Activated CD8-positive, alpha-beta T cell treated with anti-CD3 and anti-CD28 coated beads for 36 hours (primary cell): ENCODE measurements around the gene BBX. TPM values are rescaled to one million over a fixed set of nuclear protein-coding genes. Genes with fewer than 3 reads are reported as not detected.
A peak's percentile ranks its signal among the peaks of the same experiment; 100 is the strongest.
"Not testable (repeated sequence)": the region's sequence is repeated elsewhere in the genome, so short reads cannot be mapped to it uniquely, and the experiment has no call there.

ENCODE experiments used
- ATAC-seq: fragments of 200-7000 bp; cut with Tn5 transposase; one replicate; pipeline ENCODE4 v1.10.0; 2021; ENCODE audit warnings: mild to moderate bottlenecking, moderate library complexity
- CTCF ChIA-PET: fragments of 350-600 bp; sonication (Branson Sonifier 250); formaldehyde crosslinking; loops from one replicate; lab custom pipeline; 2021; ENCODE audit warnings: antibody characterized with exemption; lab: Charles Lee
- POLR2A ChIA-PET: fragments of 350-600 bp; sonication (Branson Sonifier 250); formaldehyde crosslinking; loops from one replicate; lab custom pipeline; 2021; ENCODE audit warnings: antibody characterized with exemption; lab: Charles Lee
- DNase-seq: peaks from one replicate; pipeline ENCODE4 v3.0.0-alpha.2; 2020
- H3K27ac Mint-ChIP-seq: one replicate; pipeline ENCODE4 v1.8.0; 2021; ENCODE audit warnings: mild to moderate bottlenecking, mixed read lengths
- H3K27me3 Mint-ChIP-seq: one replicate; pipeline ENCODE4 v1.8.0; 2021; ENCODE audit warnings: mixed read lengths
- H3K36me3 Mint-ChIP-seq: one replicate; pipeline ENCODE4 v1.8.0; 2021; ENCODE audit warnings: low read depth, mixed read lengths
- H3K4me1 Mint-ChIP-seq: one replicate; pipeline ENCODE4 v1.8.0; 2021; ENCODE audit warnings: low read depth, mixed read lengths
- H3K4me3 Mint-ChIP-seq: one replicate; pipeline ENCODE4 v1.8.0; 2021; ENCODE audit warnings: mild to moderate bottlenecking, moderate library complexity, mixed read lengths
- H3K9me3 Mint-ChIP-seq: one replicate; pipeline ENCODE4 v1.8.0; 2021; ENCODE audit warnings: mixed read lengths
- CTCF ChIP-seq: fragments of 200-600 bp; IDR thresholded peaks from one replicate; pipeline ENCODE4 v1.8.0; 2022; ENCODE audit warnings: antibody characterized with exemption, mild to moderate bottlenecking
- intact Hi-C: fragments of 100-400 bp; cut with micrococcal nuclease; formaldehyde crosslinking; loops from one replicate; pipeline ENCODE4 v1.10.0; 2022
- total RNA-seq, 2 experiments: library from RNA; stranded (reverse); gene quantifications; one replicate each; pipeline ENCODE4 v1.2.3, GENCODE V29; 2021

BBX gene
- total RNA-seq, 2 experiments from 2014 or later, result 40.9 to 42.4 TPM

- CTCF ChIA-PET, result no interaction called here
- intact Hi-C loops, result no loop called here
- ATAC-seq, result no peak
Measured at GRCh38 chr3:107562969-107563529, 40.3 kb downstream of the BBX start.

GRCh38 chr3:107565244-107565643 is 42.5 kb downstream of the BBX start:
- H3K36me3 Mint-ChIP-seq, H3K27ac Mint-ChIP-seq, DNase-seq, H3K27me3 Mint-ChIP-seq, H3K9me3 Mint-ChIP-seq, H3K4me3 Mint-ChIP-seq, POLR2A ChIA-PET, ATAC-seq, intact Hi-C loops: not testable (repeated sequence)
- CTCF ChIA-PET, result interaction anchor here (0.7 to 2.7 kb wide), 2 partner anchors 9 to 111 kb away, joined by 3 to 9 read pairs; no protein-coding TSS in a partner anchor
- peaks cover 40% of the 10 kb centered on the region for H3K4me1 Mint-ChIP-seq

More at GRCh38 chr3:107562969-107563529, 40.3 kb downstream of the BBX start:
- Mint-ChIP-seq H3K4me3 (no peak overlapping the region), H3K4me1 (peaks cover 49% of the 10 kb centered on the region), H3K9me3 (no peaks in the 10 kb centered on the region), H3K27ac (no peak overlapping the region), H3K27me3 (no peaks in the 10 kb centered on the region), H3K36me3 (no peaks in the 10 kb centered on the region)
- TF ChIP-seq CTCF, result no peak
- POLR2A ChIA-PET, result no interaction called here
- no peak for DNase-seq

GRCh38 chr3:107571089-107571488 is 48.3 kb downstream of the BBX start:
- H3K9me3 Mint-ChIP-seq, H3K4me3 Mint-ChIP-seq, H3K36me3 Mint-ChIP-seq, intact Hi-C loops, CTCF ChIA-PET, POLR2A ChIA-PET, H3K27me3 Mint-ChIP-seq, ATAC-seq, H3K27ac Mint-ChIP-seq, DNase-seq: not testable (repeated sequence)
- H3K4me1 Mint-ChIP-seq, result peaks cover 18% of the 10 kb centered on the region

- POLR2A ChIA-PET, H3K36me3 Mint-ChIP-seq, DNase-seq, H3K4me3 Mint-ChIP-seq, intact Hi-C loops, CTCF ChIA-PET, H3K27me3 Mint-ChIP-seq, ATAC-seq, H3K9me3 Mint-ChIP-seq, H3K27ac Mint-ChIP-seq: not testable (repeated sequence)
- H3K4me1 Mint-ChIP-seq, result peaks cover 19% of the 10 kb centered on the region
Measured at GRCh38 chr3:107571492-107571891, 48.7 kb downstream of the BBX start.

GRCh38 chr3:107574650-107575049 is 51.9 kb downstream of the BBX start:
- Mint-ChIP-seq H3K9me3 (no peaks in the 10 kb centered on the region), H3K27ac (no peak overlapping the region), H3K36me3 (no peaks in the 10 kb centered on the region), H3K4me1 (peaks cover 27% of the 10 kb centered on the region), H3K4me3 (no peak overlapping the region), H3K27me3 (no peaks in the 10 kb centered on the region)
- ChIA-PET CTCF (interaction anchor here (0.7 to 5.9 kb wide), 28 partner anchors 10 to 353 kb away, joined by 3 to 27 read pairs (median 6); no protein-coding TSS in a partner anchor), POLR2A (no interaction called here)
- intact Hi-C loops, result no loop called here
- DNase-seq (peak; percentile 22), ATAC-seq (no peak)
- peak; percentile 69 for TF ChIP-seq CTCF

GRCh38 chr3:107578091-107578490 is 55.3 kb downstream of the BBX start:
- Mint-ChIP-seq H3K27me3 (no peaks in the 10 kb centered on the region), H3K36me3 (no peaks in the 10 kb centered on the region), H3K4me1 (peaks cover 24% of the 10 kb centered on the region), H3K27ac (no peak overlapping the region), H3K4me3 (no peak overlapping the region), H3K9me3 (no peaks in the 10 kb centered on the region)
- ChIA-PET POLR2A (no interaction called here), CTCF (interaction anchor here (1.0 to 5.9 kb wide), 8 partner anchors 9 to 306 kb away, joined by 3 to 20 read pairs (median 3); no protein-coding TSS in a partner anchor)
- ATAC-seq (no peak), DNase-seq (no peak)
- no peak for TF ChIP-seq CTCF
- intact Hi-C loops, result no loop called here
